Measurements from ENCODE around the gene RAB3IL1. TPM values are rescaled to one million over a fixed set of nuclear protein-coding genes. Genes with fewer than 3 reads are reported as not detected.
"Not testable (repeated sequence)": the region's sequence is repeated elsewhere in the genome, so short reads cannot be mapped to it uniquely, and the experiment has no call there.

Gene RAB3IL1
- total RNA-seq, 2 donors from 2014 or later, result 5.4 to 11.5 TPM

DNA sequence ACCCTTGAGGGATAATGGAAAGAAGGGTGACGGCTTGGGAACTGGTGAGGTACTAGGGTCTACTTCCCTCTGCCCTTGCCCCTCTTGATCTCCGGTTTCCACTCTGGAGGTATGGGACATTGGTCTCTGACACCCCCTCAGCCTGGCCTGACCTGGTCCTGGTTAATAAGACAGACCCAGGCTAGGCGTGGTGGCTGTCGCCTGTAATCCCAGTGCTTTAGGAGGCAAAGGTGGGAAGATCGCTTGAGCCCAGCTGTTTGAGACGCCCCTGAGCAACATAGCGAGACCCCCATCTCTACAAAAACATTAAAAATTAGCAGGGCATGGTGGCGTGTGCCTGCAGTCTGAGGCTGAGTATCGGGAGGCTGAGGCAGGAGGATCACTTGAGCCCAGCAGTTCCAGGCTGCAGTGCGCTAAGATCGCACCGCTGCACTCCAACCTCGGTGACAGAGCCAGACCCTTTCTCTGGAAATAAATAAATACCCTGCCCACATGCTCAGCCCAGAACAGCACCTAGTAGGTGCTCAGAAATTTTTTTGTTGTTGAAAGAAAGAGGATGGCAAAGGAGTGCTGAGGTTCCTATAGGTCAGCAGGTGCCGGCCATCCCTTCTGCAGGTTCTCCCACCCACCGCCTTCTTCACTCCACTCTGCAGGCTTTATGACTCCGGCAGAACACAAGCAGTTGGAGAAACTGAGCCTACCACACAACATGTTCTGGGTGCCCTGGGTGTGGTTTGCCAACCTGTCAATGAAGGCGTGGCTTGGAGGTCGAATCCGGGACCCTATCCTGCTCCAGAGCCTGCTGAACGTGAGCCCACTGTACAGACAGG, 39.0 kb upstream of the RAB3IL1 start:
- TF ChIP-seq, protein P1, sequence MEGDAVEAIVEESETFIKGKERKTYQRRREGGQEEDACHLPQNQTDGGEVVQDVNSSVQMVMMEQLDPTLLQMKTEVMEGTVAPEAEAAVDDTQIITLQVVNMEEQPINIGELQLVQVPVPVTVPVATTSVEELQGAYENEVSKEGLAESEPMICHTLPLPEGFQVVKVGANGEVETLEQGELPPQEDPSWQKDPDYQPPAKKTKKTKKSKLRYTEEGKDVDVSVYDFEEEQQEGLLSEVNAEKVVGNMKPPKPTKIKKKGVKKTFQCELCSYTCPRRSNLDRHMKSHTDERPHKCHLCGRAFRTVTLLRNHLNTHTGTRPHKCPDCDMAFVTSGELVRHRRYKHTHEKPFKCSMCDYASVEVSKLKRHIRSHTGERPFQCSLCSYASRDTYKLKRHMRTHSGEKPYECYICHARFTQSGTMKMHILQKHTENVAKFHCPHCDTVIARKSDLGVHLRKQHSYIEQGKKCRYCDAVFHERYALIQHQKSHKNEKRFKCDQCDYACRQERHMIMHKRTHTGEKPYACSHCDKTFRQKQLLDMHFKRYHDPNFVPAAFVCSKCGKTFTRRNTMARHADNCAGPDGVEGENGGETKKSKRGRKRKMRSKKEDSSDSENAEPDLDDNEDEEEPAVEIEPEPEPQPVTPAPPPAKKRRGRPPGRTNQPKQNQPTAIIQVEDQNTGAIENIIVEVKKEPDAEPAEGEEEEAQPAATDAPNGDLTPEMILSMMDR (IDR thresholded peaks at IDR 0.05), result no peak
- intact Hi-C loops (cut with DNase I), result no loop called here

DNA sequence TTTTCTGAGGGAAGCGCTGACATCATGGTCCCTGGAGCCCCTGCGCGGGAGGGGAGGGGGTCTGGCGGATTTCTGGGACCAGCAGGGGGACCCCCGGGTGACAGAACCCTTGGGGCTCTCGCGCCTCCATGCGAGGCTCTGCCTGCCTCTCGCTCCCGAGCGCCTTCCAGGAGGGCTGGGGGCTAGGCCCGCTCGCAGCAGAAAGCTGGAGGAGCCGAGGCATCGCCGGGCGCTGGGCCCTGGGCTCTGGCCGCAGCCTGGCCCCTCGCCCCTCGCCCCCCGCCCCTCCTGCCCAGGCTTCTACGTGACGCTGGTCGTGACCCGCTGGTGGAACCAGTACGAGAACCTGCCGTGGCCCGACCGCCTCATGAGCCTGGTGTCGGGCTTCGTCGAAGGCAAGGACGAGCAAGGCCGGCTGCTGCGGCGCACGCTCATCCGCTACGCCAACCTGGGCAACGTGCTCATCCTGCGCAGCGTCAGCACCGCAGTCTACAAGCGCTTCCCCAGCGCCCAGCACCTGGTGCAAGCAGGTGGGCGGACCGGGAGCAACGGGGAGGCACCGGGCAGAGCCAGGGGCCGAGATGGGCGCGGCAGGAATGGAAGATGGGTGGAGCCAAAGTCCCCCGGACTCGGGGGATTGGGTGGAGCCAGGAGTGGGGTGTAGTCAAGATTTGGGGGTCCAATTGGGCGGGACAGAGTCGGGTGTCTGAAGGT, 38.2 kb upstream of the RAB3IL1 start:
- intact Hi-C loops (cut with DNase I), result no loop called here
- Histone ChIP-seq H3K27me3 (no peaks in the 10 kb centered on the region), H3K4me3 (no peak overlapping the region), H3K4me1 (peaks cover 13% of the 10 kb centered on the region), H3K9me3 (no peaks in the 10 kb centered on the region), H3K36me3 (replicated peaks in 1 of 2; ENCODE audit: insufficient read depth in 1 of 2, low read depth in 2 of 2) (no peaks in the 10 kb centered on the region), H3K27ac (peak overlapping the region; percentile 4 to 66 (median 36))
- ATAC-seq (peak; percentile 8), DNase-seq (no peak)
- WGBS, 2 donors, result 10 to 19% methylated on average over 10 to 49 of the region's 56 CpGs
- TF ChIP-seq POLR2A (IDR thresholded peaks at IDR 0.05), result no peak

More for the DNA sequence above, 39.0 kb upstream of the RAB3IL1 start:
- DNase-seq (peak in 1 of 4 donors; percentile 9), ATAC-seq (no peak)
- WGBS, 2 donors, result 92 to 94% methylated on average over 17 to 18 of the region's 20 CpGs
- no peak overlapping the region for H3K27ac ChIP-seq
- H3K36me3 ChIP-seq (replicated peaks in 1 of 2; ENCODE audit: insufficient read depth in 1 of 2, low read depth in 2 of 2), result no peaks in the 10 kb centered on the region
- no peak overlapping the region for H3K4me3 ChIP-seq
- peaks cover 18% of the 10 kb centered on the region for H3K4me1 ChIP-seq
- H3K27me3 ChIP-seq, result no peaks in the 10 kb centered on the region
- no peaks in the 10 kb centered on the region for H3K9me3 ChIP-seq

DNA sequence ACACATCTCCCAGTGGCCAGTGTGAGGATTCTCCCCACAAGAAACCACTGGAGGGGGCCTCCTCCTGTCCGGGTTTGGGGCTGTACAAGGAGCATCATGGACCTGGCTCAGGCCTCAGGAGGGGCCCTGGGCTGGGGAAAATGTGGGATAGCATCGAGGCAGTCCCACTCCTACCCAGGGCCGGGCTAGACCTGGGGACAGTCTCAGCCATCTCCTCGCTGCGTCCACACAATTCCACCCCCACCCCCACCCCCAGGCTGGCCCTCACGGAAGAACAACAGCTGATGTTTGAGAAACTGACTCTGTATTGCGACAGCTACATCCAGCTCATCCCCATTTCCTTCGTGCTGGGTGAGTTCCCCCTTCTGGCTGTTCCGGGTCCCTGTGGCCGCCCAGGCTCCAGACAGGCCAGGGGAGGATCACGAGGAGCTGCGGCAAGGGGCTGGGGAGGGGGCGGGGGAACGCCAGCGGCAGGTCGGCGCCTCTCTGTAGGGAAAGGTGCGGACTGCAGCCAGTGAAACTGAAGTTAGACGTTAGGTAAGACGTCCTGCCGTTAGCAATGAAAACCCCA, 37.6 kb upstream of the RAB3IL1 start:
- Histone ChIP-seq H3K27me3 (no peaks in the 10 kb centered on the region), H3K9me3 (no peaks in the 10 kb centered on the region), H3K4me3 (no peak overlapping the region), H3K27ac (peak overlapping the region; percentile 4 to 66 (median 36)), H3K36me3 (replicated peaks in 1 of 2; ENCODE audit: insufficient read depth in 1 of 2, low read depth in 2 of 2) (no peaks in the 10 kb centered on the region), H3K4me1 (peaks cover 16% of the 10 kb centered on the region)
- DNase-seq (peak in 2 of 4 donors; percentile 45 to 77), ATAC-seq (peak; percentile 64)
- peak in 1 of 3 donors; percentile 26 for TF ChIP-seq POLR2A (IDR thresholded peaks at IDR 0.05)
- TF ChIP-seq, protein P1 (IDR thresholded peaks at IDR 0.05), result no peak
- WGBS, 2 donors, result 23 to 24% methylated on average over 15 to 21 of the region's 21 CpGs
- intact Hi-C loops (cut with DNase I), result no loop called here

DNA sequence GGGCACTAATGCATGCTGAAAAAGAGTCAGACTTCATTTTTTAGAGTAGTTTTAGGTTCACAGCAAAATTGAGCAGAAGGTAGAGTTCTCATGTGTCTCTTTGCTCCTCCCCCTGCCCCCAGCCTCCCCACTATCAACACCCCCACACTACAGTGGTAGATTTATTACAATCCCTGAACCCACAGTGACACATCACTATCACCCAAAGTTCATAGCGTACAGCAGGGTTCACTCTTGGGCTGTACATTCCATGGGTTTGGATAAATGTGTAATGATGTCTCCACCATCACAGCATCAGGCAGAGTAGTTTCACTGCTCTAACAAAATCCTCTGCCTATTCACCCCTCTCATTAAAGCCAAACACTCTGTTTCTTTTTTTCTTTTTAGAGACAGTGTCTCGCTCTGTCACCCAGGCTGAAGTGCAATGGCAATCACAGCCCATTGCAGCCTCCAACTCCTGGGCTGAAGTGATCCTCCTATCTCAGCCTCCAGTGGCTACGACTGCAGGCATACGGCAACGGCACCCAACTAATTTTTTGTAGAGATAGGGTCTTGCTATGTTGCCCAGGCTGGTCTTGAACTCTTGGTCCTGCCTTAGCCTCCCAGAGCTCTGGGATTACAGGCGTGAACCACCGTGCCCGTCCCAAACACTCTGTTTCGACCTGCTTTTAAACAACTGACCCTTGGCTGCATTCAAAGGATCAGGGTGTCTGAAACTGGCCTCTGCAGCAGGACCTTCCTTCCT, 36.9 kb upstream of the RAB3IL1 start:
- WGBS, 2 donors, result 92 to 96% methylated on average over 9 of the region's 9 CpGs

DNA sequence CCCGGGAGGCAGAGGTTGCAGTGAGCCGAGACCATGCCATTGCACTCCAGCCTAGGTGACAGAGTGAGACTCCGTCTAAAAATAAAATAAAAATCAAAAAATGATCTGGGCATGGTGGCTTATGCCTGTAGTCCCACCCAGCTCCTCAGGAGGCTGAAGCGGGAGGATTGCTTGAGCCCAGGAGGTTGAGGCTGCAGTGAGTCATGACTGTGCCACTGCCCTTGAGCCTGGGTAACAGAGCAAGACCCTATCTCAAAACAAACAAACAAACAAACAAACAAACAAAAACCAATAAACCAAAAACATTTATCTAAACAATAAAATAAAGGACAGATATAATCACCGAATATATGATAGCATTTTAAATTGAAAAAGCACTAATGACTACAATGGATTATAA, 36.3 kb upstream of the RAB3IL1 start:
- H3K9me3 ChIP-seq; ATAC-seq; H3K36me3 ChIP-seq (replicated peaks in 1 of 2; ENCODE audit: insufficient read depth in 1 of 2, low read depth in 2 of 2); H3K4me3 ChIP-seq; H3K27me3 ChIP-seq; intact Hi-C loops (cut with DNase I); H3K27ac ChIP-seq; DNase-seq: not testable (repeated sequence)
- 88 to 91% methylated on average over 5 of the region's 5 CpGs for WGBS, 2 donors
- peaks cover 29% of the 10 kb centered on the region for H3K4me1 ChIP-seq

More for the DNA sequence above, 36.9 kb upstream of the RAB3IL1 start:
- Histone ChIP-seq H3K27ac (peak overlapping the region in 2 of 4 donors; percentile 43 to 66), H3K4me3 (no peak overlapping the region), H3K27me3 (no peaks in the 10 kb centered on the region), H3K4me1 (peaks cover 22% of the 10 kb centered on the region), H3K36me3 (replicated peaks in 1 of 2; ENCODE audit: insufficient read depth in 1 of 2, low read depth in 2 of 2) (no peaks in the 10 kb centered on the region), H3K9me3 (no peaks in the 10 kb centered on the region)
- TF ChIP-seq, protein P1 (IDR thresholded peaks at IDR 0.05), result peak in 1 of 7 experiments; percentile 31
- no peak for TF ChIP-seq POLR2A (IDR thresholded peaks at IDR 0.05)
- intact Hi-C loops (cut with DNase I), result no loop called here
- no peak for DNase-seq
- ATAC-seq, result no peak

All from body of pancreas (tissue), 4 donors.